ENCODE measurements around the gene PSMD9.
"Not testable (repeated sequence)": the region's sequence is repeated elsewhere in the genome, so short reads cannot be mapped to it uniquely, and the experiment has no call there.

PSMD9 gene

GRCh38 chr12:121889274-121889624 is 659 bp downstream of the PSMD9 start:
- Mint-ChIP-seq H3K27ac (peak overlapping the region; percentile 100), H3K4me1 (peaks cover 40% of the 10 kb centered on the region), H3K9me3 (no peaks in the 10 kb centered on the region), H3K4me3 (peak overlapping the region; percentile 97), H3K36me3 (ENCODE audit: low read depth) (peaks cover 6% of the 10 kb centered on the region), H3K27me3 (ENCODE audit: low read depth, poor library complexity) (peaks cover 1% of the 10 kb centered on the region)
- no peak for DNase-seq
- TF ChIP-seq CTCF (IDR thresholded peaks at IDR 0.05) = no peak

GRCh38 chr12:121889661-121890060 is 1.1 kb downstream of the PSMD9 start:
- H3K27ac Mint-ChIP-seq = peak overlapping the region; percentile 68
- not testable (repeated sequence) for DNase-seq; H3K36me3 Mint-ChIP-seq (ENCODE audit: low read depth); H3K9me3 Mint-ChIP-seq; H3K27me3 Mint-ChIP-seq (ENCODE audit: low read depth, poor library complexity)
- peak overlapping the region; percentile 97 for H3K4me3 Mint-ChIP-seq
- H3K4me1 Mint-ChIP-seq = peaks cover 38% of the 10 kb centered on the region

GRCh38 chr12:121892673-121893561 is 4.3 kb downstream of the PSMD9 start:
- TF ChIP-seq CTCF (IDR thresholded peaks at IDR 0.05) = no peak
- H3K27me3 Mint-ChIP-seq (ENCODE audit: low read depth, poor library complexity) = no peaks in the 10 kb centered on the region
- H3K27ac Mint-ChIP-seq = peak overlapping the region; percentile 53
- H3K4me3 Mint-ChIP-seq = no peak overlapping the region
- no peaks in the 10 kb centered on the region for H3K9me3 Mint-ChIP-seq
- H3K4me1 Mint-ChIP-seq = peaks cover 37% of the 10 kb centered on the region
- peaks cover 19% of the 10 kb centered on the region for H3K36me3 Mint-ChIP-seq (ENCODE audit: low read depth)
- no peak for DNase-seq

GRCh38 chr12:121893961-121894460 is 5.4 kb downstream of the PSMD9 start:
- no peaks in the 10 kb centered on the region for H3K9me3 Mint-ChIP-seq
- TF ChIP-seq CTCF (IDR thresholded peaks at IDR 0.05) = no peak
- no peak overlapping the region for H3K4me3 Mint-ChIP-seq
- H3K36me3 Mint-ChIP-seq (ENCODE audit: low read depth) = peaks cover 20% of the 10 kb centered on the region
- H3K27ac Mint-ChIP-seq = peak overlapping the region; percentile 55
- DNase-seq = no peak
- H3K4me1 Mint-ChIP-seq = peaks cover 28% of the 10 kb centered on the region
- no peaks in the 10 kb centered on the region for H3K27me3 Mint-ChIP-seq (ENCODE audit: low read depth, poor library complexity)

- Mint-ChIP-seq H3K27me3 (ENCODE audit: low read depth, poor library complexity) (no peaks in the 10 kb centered on the region), H3K4me1 (peaks cover 27% of the 10 kb centered on the region), H3K4me3 (no peak overlapping the region), H3K9me3 (no peaks in the 10 kb centered on the region), H3K36me3 (ENCODE audit: low read depth) (peaks cover 27% of the 10 kb centered on the region), H3K27ac (no peak overlapping the region)
- TF ChIP-seq CTCF (IDR thresholded peaks at IDR 0.05) = peak; percentile 40
- DNase-seq = peak; percentile 33
Measured at GRCh38 chr12:121894633-121895032, 6.0 kb downstream of the PSMD9 start.

- H3K27me3 Mint-ChIP-seq (ENCODE audit: low read depth, poor library complexity) = no peaks in the 10 kb centered on the region
- TF ChIP-seq CTCF (IDR thresholded peaks at IDR 0.05) = no peak
- no peaks in the 10 kb centered on the region for H3K9me3 Mint-ChIP-seq
- H3K4me1 Mint-ChIP-seq = peaks cover 23% of the 10 kb centered on the region
- DNase-seq = no peak
- peaks cover 54% of the 10 kb centered on the region for H3K36me3 Mint-ChIP-seq (ENCODE audit: low read depth)
- no peak overlapping the region for H3K4me3 Mint-ChIP-seq
- peak overlapping the region; percentile 29 for H3K27ac Mint-ChIP-seq
Measured at GRCh38 chr12:121898287-121898686, 9.7 kb downstream of the PSMD9 start.
